HG02610 (cell line): ENCODE measurements around the gene SLC35E2B.
"Not testable (repeated sequence)": the region's sequence is repeated elsewhere in the genome, so short reads cannot be mapped to it uniquely, and the experiment has no call there.

Source experiments
- ATAC-seq: cut with Tn5 transposase; IDR thresholded peaks from one replicate; pipeline ENCODE4 v1.9.1; 2021; ENCODE audit warnings: mild to moderate bottlenecking, moderate library complexity; ENCODE audit not compliant: unreplicated experiment

Gene SLC35E2B

DNA sequence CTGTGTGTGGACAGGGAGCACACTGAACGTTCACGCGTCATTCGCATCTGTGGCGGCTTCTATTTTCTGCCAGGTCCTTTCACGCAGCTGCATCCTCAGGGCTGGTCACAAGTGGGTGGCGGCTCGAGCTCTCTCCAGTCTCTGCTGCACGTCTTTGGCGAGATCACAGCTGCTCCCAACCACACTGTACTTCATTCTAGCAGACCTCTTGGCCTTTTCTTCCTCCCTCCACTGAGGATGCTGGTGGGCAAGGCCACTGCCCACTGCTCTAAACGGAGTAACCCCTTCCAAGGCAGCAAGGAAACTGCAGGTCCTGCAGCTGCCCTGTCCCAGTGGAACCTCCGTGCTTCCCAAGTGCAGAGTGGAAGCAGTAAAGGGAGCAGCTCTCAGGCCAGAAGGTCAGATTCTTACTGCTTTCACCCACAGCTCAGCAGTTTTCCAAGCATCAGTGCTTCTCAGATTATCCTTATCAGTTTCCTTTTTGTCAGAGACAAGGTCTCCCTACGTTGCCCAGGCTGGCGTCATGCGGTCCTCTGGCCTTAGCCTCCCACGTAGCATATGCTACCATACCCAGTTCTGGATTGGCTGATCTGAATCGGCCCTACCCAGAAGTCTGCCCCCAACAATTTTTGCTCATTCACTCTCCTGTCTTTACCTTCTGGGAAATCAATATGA lies 44.9 kb downstream of the SLC35E2B start:
- not testable (repeated sequence) for ATAC-seq

- not testable (repeated sequence) for ATAC-seq
Observed at GRCh38 chr1:1646326-1646725, 46.3 kb downstream of the SLC35E2B start.

- ATAC-seq: not testable (repeated sequence)
Observed at GRCh38 chr1:1640711-1641461, 51.7 kb downstream of the SLC35E2B start.

GRCh38 chr1:1640081-1640480 lies 52.5 kb downstream of the SLC35E2B start:
- not testable (repeated sequence) for ATAC-seq

GRCh38 chr1:1639368-1639767 lies 53.2 kb downstream of the SLC35E2B start:
- ATAC-seq: not testable (repeated sequence)

GRCh38 chr1:1638528-1638927 lies 54.1 kb downstream of the SLC35E2B start:
- ATAC-seq: not testable (repeated sequence)

GRCh38 chr1:1637479-1637875 lies 55.1 kb downstream of the SLC35E2B start:
- not testable (repeated sequence) for ATAC-seq

- not testable (repeated sequence) for ATAC-seq
Observed at GRCh38 chr1:1636621-1637478, 55.7 kb downstream of the SLC35E2B start.

DNA sequence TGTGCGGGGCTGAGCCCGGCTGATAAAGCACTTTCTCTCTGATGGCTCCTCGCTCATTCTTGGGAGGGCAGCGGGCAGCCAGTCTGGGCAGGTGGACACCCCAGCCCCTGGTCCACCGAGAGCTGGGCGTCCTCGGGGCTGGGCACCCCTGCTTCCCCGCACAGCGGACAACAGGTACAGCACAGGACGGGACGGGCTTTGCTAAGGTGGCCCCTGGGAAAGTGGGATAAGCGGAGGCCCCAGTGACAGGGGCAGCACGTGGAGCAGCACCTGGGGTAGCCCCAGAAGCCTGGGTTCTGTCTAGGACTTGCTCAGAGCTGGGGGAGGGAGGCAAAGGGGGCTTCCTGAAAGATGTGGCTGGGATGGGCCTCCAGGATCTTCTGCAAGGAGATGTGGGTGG lies 58.0 kb downstream of the SLC35E2B start:
- ATAC-seq: not testable (repeated sequence)

- ATAC-seq: not testable (repeated sequence)
Observed at GRCh38 chr1:1633409-1633808, 59.2 kb downstream of the SLC35E2B start.

DNA sequence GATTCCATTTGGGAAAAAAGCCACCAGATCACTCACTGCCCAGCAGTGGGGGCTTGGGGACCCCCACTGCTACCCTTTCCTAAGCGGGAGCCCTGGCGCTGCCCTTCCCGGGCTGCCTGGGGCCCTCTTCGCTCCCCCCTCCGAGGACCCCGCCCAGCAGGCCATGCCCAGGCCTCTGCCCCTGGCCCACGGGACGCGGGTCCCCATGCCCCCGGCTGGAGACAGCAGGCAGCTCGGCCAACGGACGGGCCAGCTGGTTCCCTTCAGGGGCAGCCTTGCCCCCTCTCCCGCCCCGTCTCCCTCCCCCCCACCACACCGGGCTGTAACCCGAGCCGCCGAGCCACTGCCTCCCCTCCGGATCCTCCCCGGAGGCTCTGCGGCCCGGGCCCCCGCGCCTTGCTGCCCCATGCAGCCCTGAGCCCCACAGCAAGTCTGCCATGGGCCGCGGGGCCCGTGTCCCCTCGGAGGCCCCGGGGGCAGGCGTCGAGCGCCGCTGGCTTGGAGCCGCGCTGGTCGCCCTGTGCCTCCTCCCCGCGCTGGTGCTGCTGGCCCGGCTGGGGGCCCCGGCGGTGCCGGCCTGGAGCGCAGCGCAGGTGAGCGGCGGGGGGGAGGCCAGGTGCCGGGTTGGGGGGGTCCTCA lies 60.7 kb downstream of the SLC35E2B start, which contains the start of gene MMP23B:
MMP23B (plus strand) TSS at position 392 of the 639 bp plus-strand sequence; CDS start at position 438, 46 bp downstream.
- no peak for ATAC-seq

DNA sequence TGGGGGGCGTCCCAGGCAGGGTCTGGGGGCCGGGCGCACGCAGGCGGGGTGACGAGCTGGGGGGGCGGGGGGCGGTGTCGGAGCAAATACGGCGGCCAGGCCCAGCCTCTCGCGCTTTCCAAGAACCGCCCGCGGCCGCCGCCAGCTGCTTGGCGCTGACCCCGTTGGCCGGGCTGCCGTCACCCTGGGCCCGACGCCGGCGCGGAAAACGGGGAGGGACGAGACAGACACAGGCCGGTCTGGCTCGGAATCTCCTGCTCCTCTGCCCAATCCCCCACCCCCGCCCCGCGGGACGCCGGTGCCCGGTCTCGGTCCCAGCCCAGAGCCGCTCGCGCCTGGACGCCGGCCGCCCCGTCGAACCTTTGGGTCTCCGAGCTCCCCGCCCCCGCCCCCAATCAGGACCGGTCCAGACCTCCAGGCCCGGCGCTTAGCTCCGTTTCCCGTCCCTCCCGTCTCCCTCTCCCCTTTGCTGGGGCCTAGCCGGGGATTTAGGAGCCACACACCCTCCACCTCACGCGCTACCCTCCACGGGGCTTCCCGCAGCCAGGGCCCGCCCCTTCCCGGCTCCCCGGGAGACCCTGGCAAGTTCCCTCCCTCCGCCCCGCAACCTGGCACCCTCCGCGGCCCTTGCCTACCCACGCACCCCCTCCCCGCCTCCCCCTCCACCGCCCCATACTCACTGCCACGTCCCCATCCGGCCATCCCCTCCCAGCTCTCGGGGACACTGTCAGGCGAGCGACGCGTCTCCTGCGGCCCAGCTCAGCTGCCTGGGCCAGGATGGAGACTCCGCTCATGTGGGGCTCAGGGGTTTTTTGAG lies 61.4 kb downstream of the SLC35E2B start:
- no peak for ATAC-seq

GRCh38 chr1:1630191-1630964 lies 62.2 kb downstream of the SLC35E2B start:
- peak; percentile 46 for ATAC-seq

GRCh38 chr1:1629430-1630190 lies 63.0 kb downstream of the SLC35E2B start:
- ATAC-seq: no peak

- no peak for ATAC-seq
Observed at GRCh38 chr1:1628754-1629429, 63.7 kb downstream of the SLC35E2B start.

- ATAC-seq: no peak
Observed at GRCh38 chr1:1627829-1628753, 64.5 kb downstream of the SLC35E2B start.
